ENCODE results near the gene TMEM43. TPM values are rescaled to one million over a fixed set of nuclear protein-coding genes. Genes with fewer than 3 reads are reported as not detected.

Gene TMEM43
- total and polyA plus RNA-seq, 2 of the 13 experiments (the other 11 are each of a cell fraction or from before 2014, with no cell fraction given) = 48.9 to 50.5 TPM

- TF ChIP-seq ZBTB33 (CRISPR knock-in tag; IDR thresholded peaks at IDR 0.05) (no peak), FUBP1 (CRISPR knock-in tag; IDR thresholded peaks at IDR 0.05; ENCODE audit: borderline replicate concordance) (no peak), PRDM15 (CRISPR knock-in tag; IDR thresholded peaks at IDR 0.05) (no peak), AGO2 (optimal IDR thresholded peaks at IDR 0.05; ENCODE audit: low read depth, low read length) (no peak), ARID4A (CRISPR knock-in tag; IDR thresholded peaks at IDR 0.05; ENCODE audit: borderline replicate concordance) (no peak), PHB2 (IDR thresholded peaks at IDR 0.05; ENCODE audit: partially characterized antibody) (no peak)
Measured at GRCh38 chr3:14157951-14158350, 33.1 kb downstream of the TMEM43 start (continued).
